ENCODE results near the gene SLC35A4. TPM values are rescaled to one million over a fixed set of nuclear protein-coding genes. Genes with fewer than 3 reads are reported as not detected.

SLC35A4 gene
- polyA plus RNA-seq (2013, experiment 1 of 2), result 70.3 TPM
- 71.3 TPM for polyA plus RNA-seq (2013, experiment 2 of 2)

GRCh38 chr5:140564196-140565023 lies at the start of gene SLC35A4, which contains the start of gene APBB3:
Gene SLC35A4 (plus strand): TSS chr5:140564828. CDS start chr5:140567170, 2,342 bp downstream.
Gene APBB3 (minus strand): TSS chr5:140564598. CDS start chr5:140564245, 353 bp downstream.
- H3K4me1 ChIP-seq (ENCODE audit: control insufficient read depth, insufficient read depth, low read depth, low read length), result peaks cover 30% of the 10 kb centered on the region
- peak within 1 kb of the TSS; percentile 7 to 25 for H2BK12ac ChIP-seq (ENCODE audit: low read length in 2 of 2)
- peak within 1 kb of the TSS; percentile 41 to 93 for H3K4ac ChIP-seq (ENCODE audit: low read depth in 1 of 2, low read length in 2 of 2)
- H2AFZ ChIP-seq (ENCODE audit: low read depth, low read length), result peak within 1 kb of the TSS; percentile 72
- H2BK5ac ChIP-seq (ENCODE audit: low read depth, low read length, poor library complexity, severe bottlenecking), result no peak within 1 kb of the TSS
- peak within 1 kb of the TSS; percentile 93 for H4K8ac ChIP-seq (ENCODE audit: low read length)
- WGBS, result under 1% methylated on average over 50 of the region's 74 CpGs
- H3K4me3 ChIP-seq (ENCODE audit: insufficient read depth in 1 of 2, low read depth in 1 of 2, low read length in 2 of 2), result peak within 1 kb of the TSS; percentile 78 to 89
- H3K18ac ChIP-seq (ENCODE audit: low read depth in 1 of 2, low read length in 2 of 2), result peak within 1 kb of the TSS; percentile 81 to 88
- H2BK15ac ChIP-seq (ENCODE audit: low read depth, poor library complexity, severe bottlenecking), result peak within 1 kb of the TSS; percentile 44
- H3K9ac ChIP-seq (ENCODE audit: low read length), result peak within 1 kb of the TSS; percentile 95
- H3K27me3 ChIP-seq (ENCODE audit: control insufficient read depth in 1 of 2, insufficient read depth in 1 of 2, low read length in 2 of 2), result no peaks in the 10 kb centered on the region
- peak within 1 kb of the TSS in 1 of 2 experiments; percentile 88 for H3K14ac ChIP-seq (ENCODE audit: low read length in 2 of 2)
- DNase-seq, result peak; percentile 99
- peaks cover 48 to 60% of the 10 kb centered on the region in 2 experiments for H3K36me3 ChIP-seq (ENCODE audit: control insufficient read depth in 1 of 2, insufficient read depth in 2 of 2, low read depth in 1 of 2, low read length in 2 of 2)
- H3K79me1 ChIP-seq (replicated peaks; ENCODE audit: low read length, poor library complexity, severe bottlenecking), result peaks cover 51% of the 10 kb centered on the region
- H4K91ac ChIP-seq (ENCODE audit: low read length), result peak within 1 kb of the TSS; percentile 64
- peak within 1 kb of the TSS; percentile 24 for H2BK120ac ChIP-seq (ENCODE audit: low read depth, low read length)
- peak within 1 kb of the TSS in 1 of 2 experiments; percentile 68 for H3K23ac ChIP-seq (ENCODE audit: low read length in 2 of 2)
- H2AK5ac ChIP-seq (ENCODE audit: low read length, severe bottlenecking), result peak within 1 kb of the TSS; percentile 33
- H3K9me3 ChIP-seq (ENCODE audit: control insufficient read depth, low read length), result no peaks in the 10 kb centered on the region
- H3K4me2 ChIP-seq (ENCODE audit: low read length, poor library complexity, severe bottlenecking), result peak within 1 kb of the TSS; percentile 81
- peak within 1 kb of the TSS; percentile 77 for H3K27ac ChIP-seq (ENCODE audit: low read length, poor library complexity, severe bottlenecking)

GRCh38 chr5:140524003-140524402 lies 40.6 kb upstream of the SLC35A4 start:
- Histone ChIP-seq H3K27ac (ENCODE audit: low read length, poor library complexity, severe bottlenecking) (no peak overlapping the region), H3K79me1 (replicated peaks; ENCODE audit: low read length, poor library complexity, severe bottlenecking) (peaks cover 10% of the 10 kb centered on the region), H4K8ac (ENCODE audit: low read length) (no peak overlapping the region), H3K14ac (ENCODE audit: low read length in 2 of 2) (no peak overlapping the region), H3K4me1 (ENCODE audit: control insufficient read depth, insufficient read depth, low read depth, low read length) (no peaks in the 10 kb centered on the region), H2BK12ac (ENCODE audit: low read length in 2 of 2) (no peak overlapping the region), H2BK5ac (ENCODE audit: low read depth, low read length, poor library complexity, severe bottlenecking) (no peak overlapping the region), H3K4me3 (ENCODE audit: insufficient read depth in 1 of 2, low read depth in 1 of 2, low read length in 2 of 2) (no peak overlapping the region), H3K9ac (ENCODE audit: low read length) (no peak overlapping the region), H4K91ac (ENCODE audit: low read length) (no peak overlapping the region), H2BK120ac (ENCODE audit: low read depth, low read length) (no peak overlapping the region), H3K23ac (ENCODE audit: low read length in 2 of 2) (no peak overlapping the region), H2BK15ac (ENCODE audit: low read depth, poor library complexity, severe bottlenecking) (no peak overlapping the region), H3K27me3 (ENCODE audit: control insufficient read depth in 1 of 2, insufficient read depth in 1 of 2, low read length in 2 of 2) (no peaks in the 10 kb centered on the region), H3K9me3 (ENCODE audit: control insufficient read depth, low read length) (no peaks in the 10 kb centered on the region), H2AFZ (ENCODE audit: low read depth, low read length) (no peak overlapping the region), H3K4ac (ENCODE audit: low read depth in 1 of 2, low read length in 2 of 2) (no peak overlapping the region), H2AK5ac (ENCODE audit: low read length, severe bottlenecking) (no peak overlapping the region), H3K36me3 (ENCODE audit: control insufficient read depth in 1 of 2, insufficient read depth in 2 of 2, low read depth in 1 of 2, low read length in 2 of 2) (peaks cover 15 to 53% of the 10 kb centered on the region in 2 experiments), H3K18ac (ENCODE audit: low read depth in 1 of 2, low read length in 2 of 2) (no peak overlapping the region), H3K4me2 (ENCODE audit: low read length, poor library complexity, severe bottlenecking) (no peak overlapping the region)
- no peak for DNase-seq
- 100% methylated on average over 1 of the region's 2 CpGs for WGBS

- no peak overlapping the region for H2BK120ac ChIP-seq (ENCODE audit: low read depth, low read length)
- H3K18ac ChIP-seq (ENCODE audit: low read depth in 1 of 2, low read length in 2 of 2), result no peak overlapping the region
- no peak overlapping the region for H4K91ac ChIP-seq (ENCODE audit: low read length)
- WGBS, result 100% methylated on average over 1 of the region's 1 CpG
- H3K4me2 ChIP-seq (ENCODE audit: low read length, poor library complexity, severe bottlenecking), result no peak overlapping the region
- no peak overlapping the region for H2AK5ac ChIP-seq (ENCODE audit: low read length, severe bottlenecking)
- H3K4me1 ChIP-seq (ENCODE audit: control insufficient read depth, insufficient read depth, low read depth, low read length), result no peaks in the 10 kb centered on the region
- H3K14ac ChIP-seq (ENCODE audit: low read length in 2 of 2), result no peak overlapping the region
- no peak overlapping the region for H3K23ac ChIP-seq (ENCODE audit: low read length in 2 of 2)
- DNase-seq, result no peak
- H3K4ac ChIP-seq (ENCODE audit: low read depth in 1 of 2, low read length in 2 of 2), result no peak overlapping the region
- H3K4me3 ChIP-seq (ENCODE audit: insufficient read depth in 1 of 2, low read depth in 1 of 2, low read length in 2 of 2), result no peak overlapping the region
- H4K8ac ChIP-seq (ENCODE audit: low read length), result no peak overlapping the region
- H3K27me3 ChIP-seq (ENCODE audit: control insufficient read depth in 1 of 2, insufficient read depth in 1 of 2, low read length in 2 of 2), result no peaks in the 10 kb centered on the region
- no peaks in the 10 kb centered on the region for H3K9me3 ChIP-seq (ENCODE audit: control insufficient read depth, low read length)
- no peak overlapping the region for H3K27ac ChIP-seq (ENCODE audit: low read length, poor library complexity, severe bottlenecking)
- no peak overlapping the region for H2BK12ac ChIP-seq (ENCODE audit: low read length in 2 of 2)
- peaks cover 10% of the 10 kb centered on the region for H3K79me1 ChIP-seq (replicated peaks; ENCODE audit: low read length, poor library complexity, severe bottlenecking)
- H2BK5ac ChIP-seq (ENCODE audit: low read depth, low read length, poor library complexity, severe bottlenecking), result no peak overlapping the region
- H2AFZ ChIP-seq (ENCODE audit: low read depth, low read length), result no peak overlapping the region
- no peak overlapping the region for H3K9ac ChIP-seq (ENCODE audit: low read length)
- H2BK15ac ChIP-seq (ENCODE audit: low read depth, poor library complexity, severe bottlenecking), result no peak overlapping the region
- peaks cover 9 to 91% of the 10 kb centered on the region in 2 experiments for H3K36me3 ChIP-seq (ENCODE audit: control insufficient read depth in 1 of 2, insufficient read depth in 2 of 2, low read depth in 1 of 2, low read length in 2 of 2)
These were observed 24.4 kb upstream of the SLC35A4 start for GRCh38 chr5:140540227-140540626.

GRCh38 chr5:140542972-140543371 lies 21.7 kb upstream of the SLC35A4 start:
- no peak overlapping the region for H4K8ac ChIP-seq (ENCODE audit: low read length)
- no peak overlapping the region for H3K4me3 ChIP-seq (ENCODE audit: insufficient read depth in 1 of 2, low read depth in 1 of 2, low read length in 2 of 2)
- H4K91ac ChIP-seq (ENCODE audit: low read length), result no peak overlapping the region
- H2BK120ac ChIP-seq (ENCODE audit: low read depth, low read length), result no peak overlapping the region
- no peak overlapping the region for H3K14ac ChIP-seq (ENCODE audit: low read length in 2 of 2)
- 100% methylated on average over 3 of the region's 5 CpGs for WGBS
- H2BK5ac ChIP-seq (ENCODE audit: low read depth, low read length, poor library complexity, severe bottlenecking), result no peak overlapping the region
- H3K23ac ChIP-seq (ENCODE audit: low read length in 2 of 2), result no peak overlapping the region
- H3K27ac ChIP-seq (ENCODE audit: low read length, poor library complexity, severe bottlenecking), result no peak overlapping the region
- no peaks in the 10 kb centered on the region for H3K27me3 ChIP-seq (ENCODE audit: control insufficient read depth in 1 of 2, insufficient read depth in 1 of 2, low read length in 2 of 2)
- no peak overlapping the region for H3K4ac ChIP-seq (ENCODE audit: low read depth in 1 of 2, low read length in 2 of 2)
- H3K36me3 ChIP-seq (ENCODE audit: control insufficient read depth in 1 of 2, insufficient read depth in 2 of 2, low read depth in 1 of 2, low read length in 2 of 2), result peaks cover 2 to 65% of the 10 kb centered on the region in 2 experiments
- no peak overlapping the region for H2AFZ ChIP-seq (ENCODE audit: low read depth, low read length)
- no peak overlapping the region for H2BK15ac ChIP-seq (ENCODE audit: low read depth, poor library complexity, severe bottlenecking)
- peaks cover 12% of the 10 kb centered on the region for H3K79me1 ChIP-seq (replicated peaks; ENCODE audit: low read length, poor library complexity, severe bottlenecking)
- H3K4me2 ChIP-seq (ENCODE audit: low read length, poor library complexity, severe bottlenecking), result no peak overlapping the region
- no peak overlapping the region for H2AK5ac ChIP-seq (ENCODE audit: low read length, severe bottlenecking)
- peaks cover 12% of the 10 kb centered on the region for H3K4me1 ChIP-seq (ENCODE audit: control insufficient read depth, insufficient read depth, low read depth, low read length)
- H3K9me3 ChIP-seq (ENCODE audit: control insufficient read depth, low read length), result no peaks in the 10 kb centered on the region
- no peak for DNase-seq
- H2BK12ac ChIP-seq (ENCODE audit: low read length in 2 of 2), result no peak overlapping the region
- H3K18ac ChIP-seq (ENCODE audit: low read depth in 1 of 2, low read length in 2 of 2), result no peak overlapping the region
- H3K9ac ChIP-seq (ENCODE audit: low read length), result no peak overlapping the region

Measured in mesenchymal stem cell (in vitro differentiated cells and primary cell).